Activated gamma-delta T cell treated with anti-CD3 and anti-CD28 coated beads, Interleukin-2, amount 50 U/mL, for 16 hours (primary cell): ENCODE results near the gene PAPPA2.

Experiments
- DNase-seq: peaks from one replicate; pipeline ENCODE4 v3.0.0-alpha.2; 2020; ENCODE audit warnings: low read depth

Gene PAPPA2

GRCh38 chr1:176854758-176855745, 392.1 kb downstream of the PAPPA2 start:
- DNase-seq, result no peak

- no peak for DNase-seq
Observed at GRCh38 chr1:176857632-176858031, 394.7 kb downstream of the PAPPA2 start.

- no peak for DNase-seq
Observed at GRCh38 chr1:176858433-176858916, 395.5 kb downstream of the PAPPA2 start.

GRCh38 chr1:176863613-176864012, 400.6 kb downstream of the PAPPA2 start:
- no peak for DNase-seq

GRCh38 chr1:176864211-176864610, 401.2 kb downstream of the PAPPA2 start:
- DNase-seq, result no peak

GRCh38 chr1:176866011-176866714, 403.2 kb downstream of the PAPPA2 start:
- DNase-seq, result no peak

- DNase-seq, result no peak
Observed at GRCh38 chr1:176869577-176869976, 406.6 kb downstream of the PAPPA2 start.

- no peak for DNase-seq
Observed at GRCh38 chr1:176876966-176877515, 414.1 kb downstream of the PAPPA2 start.

GRCh38 chr1:176877557-176877956, 414.6 kb downstream of the PAPPA2 start:
- no peak for DNase-seq

GRCh38 chr1:176878750-176879536, 416.0 kb downstream of the PAPPA2 start:
- no peak for DNase-seq

GRCh38 chr1:176879784-176880620, 417.0 kb downstream of the PAPPA2 start:
- no peak for DNase-seq

- DNase-seq, result no peak
Observed at GRCh38 chr1:176880955-176881595, 418.1 kb downstream of the PAPPA2 start.

- DNase-seq, result no peak
Observed at GRCh38 chr1:176884286-176884685, 421.3 kb downstream of the PAPPA2 start.

- DNase-seq, result no peak
Observed at GRCh38 chr1:176884911-176885310, 421.9 kb downstream of the PAPPA2 start.

GRCh38 chr1:176885341-176885740, 422.4 kb downstream of the PAPPA2 start:
- DNase-seq, result no peak

GRCh38 chr1:176885751-176886150, 422.8 kb downstream of the PAPPA2 start:
- no peak for DNase-seq

GRCh38 chr1:176888471-176889032, 425.6 kb downstream of the PAPPA2 start:
- no peak for DNase-seq

GRCh38 chr1:176893625-176894352, 430.8 kb downstream of the PAPPA2 start:
- DNase-seq, result no peak

GRCh38 chr1:176894450-176894849, 431.5 kb downstream of the PAPPA2 start:
- no peak for DNase-seq
